ENCODE results near the gene RGS6. TPM values are rescaled to one million over a fixed set of nuclear protein-coding genes. Genes with fewer than 3 reads are reported as not detected.

The RGS6 gene
- total RNA-seq, 2 experiments from 2014 or later, result not detected

DNA sequence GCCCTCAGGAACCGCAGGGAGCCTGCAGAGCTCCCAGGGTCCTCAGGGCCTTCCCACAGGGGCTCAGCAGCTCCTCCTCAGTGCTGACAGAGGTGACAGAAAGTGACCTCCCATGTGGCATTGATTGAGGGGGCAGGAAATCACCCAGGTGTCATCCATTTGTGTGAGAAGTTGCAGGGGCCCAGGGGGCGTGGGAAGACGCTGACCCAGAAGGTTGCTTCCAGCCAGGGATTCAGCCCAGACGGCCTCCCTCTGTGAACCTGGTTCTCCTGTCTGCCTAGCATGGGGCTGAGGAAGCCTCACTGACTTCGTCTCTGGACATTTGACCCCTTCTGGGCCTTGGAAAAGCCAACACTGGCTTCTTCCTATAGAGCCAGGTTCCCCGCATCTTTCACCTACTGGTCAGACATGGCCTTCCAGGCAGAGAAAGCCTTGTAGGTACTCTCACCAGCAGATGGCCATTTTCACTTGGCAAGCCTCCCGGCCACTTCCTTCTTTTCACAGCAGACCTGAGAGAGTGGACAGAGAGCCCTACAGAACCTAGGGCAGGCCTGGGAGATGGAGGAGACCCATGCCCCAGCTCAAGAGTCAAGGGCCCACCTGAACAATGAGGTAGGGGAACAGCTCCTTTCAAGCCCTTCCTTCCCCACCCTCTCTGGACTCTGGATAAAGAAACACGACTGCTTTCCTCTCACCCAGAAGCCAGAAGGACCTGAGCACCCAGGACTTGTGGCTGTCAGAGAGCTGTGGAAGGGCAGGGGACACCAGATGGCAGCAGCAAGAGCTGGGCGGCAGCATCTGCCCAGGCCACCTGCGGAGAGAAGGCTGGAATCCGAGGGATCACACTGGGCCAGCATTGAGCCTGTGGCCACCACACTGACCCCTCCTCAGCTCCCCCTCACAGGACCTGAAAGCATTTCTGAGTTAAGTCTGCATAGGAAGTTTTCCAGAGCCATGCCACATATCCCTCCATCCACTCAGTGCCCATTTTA lies 583.8 kb downstream of the RGS6 start:
- Histone ChIP-seq H3K4me1 (ENCODE audit: insufficient read depth, low read length, poor library complexity, severe bottlenecking) (peaks cover 30% of the 10 kb centered on the region), H3K27ac (ENCODE audit: low read depth, low read length, poor library complexity, severe bottlenecking) (no peak overlapping the region), H3K9me2 (ENCODE audit: insufficient read depth, low read length) (no peaks in the 10 kb centered on the region), H2AFZ (ENCODE audit: low read length) (no peak overlapping the region), H4K20me1 (ENCODE audit: insufficient read depth, low read length) (no peaks in the 10 kb centered on the region), H3K36me3 (ENCODE audit: insufficient read depth, low read length) (no peaks in the 10 kb centered on the region; the same call in 1 of the 2 replicates), H3K9me3 (ENCODE audit: low read length) (peaks cover 8% of the 10 kb centered on the region; the same call in 1 of the 2 replicates), H3K4me2 (ENCODE audit: low read length) (no peak overlapping the region), H3K79me2 (ENCODE audit: insufficient read depth, low read depth, low read length) (no peaks in the 10 kb centered on the region), H3K4me3 (ENCODE audit: low read depth, low read length, poor library complexity, severe bottlenecking) (no peak overlapping the region)
- BruUV-seq (replicated peaks), result no TSS peak
- no peak for TF ChIP-seq EZH2phosphoT487 (IDR thresholded peaks at IDR 0.05; ENCODE audit: borderline replicate concordance, low read depth, low read length)
- TF ChIP-seq, protein P1, sequence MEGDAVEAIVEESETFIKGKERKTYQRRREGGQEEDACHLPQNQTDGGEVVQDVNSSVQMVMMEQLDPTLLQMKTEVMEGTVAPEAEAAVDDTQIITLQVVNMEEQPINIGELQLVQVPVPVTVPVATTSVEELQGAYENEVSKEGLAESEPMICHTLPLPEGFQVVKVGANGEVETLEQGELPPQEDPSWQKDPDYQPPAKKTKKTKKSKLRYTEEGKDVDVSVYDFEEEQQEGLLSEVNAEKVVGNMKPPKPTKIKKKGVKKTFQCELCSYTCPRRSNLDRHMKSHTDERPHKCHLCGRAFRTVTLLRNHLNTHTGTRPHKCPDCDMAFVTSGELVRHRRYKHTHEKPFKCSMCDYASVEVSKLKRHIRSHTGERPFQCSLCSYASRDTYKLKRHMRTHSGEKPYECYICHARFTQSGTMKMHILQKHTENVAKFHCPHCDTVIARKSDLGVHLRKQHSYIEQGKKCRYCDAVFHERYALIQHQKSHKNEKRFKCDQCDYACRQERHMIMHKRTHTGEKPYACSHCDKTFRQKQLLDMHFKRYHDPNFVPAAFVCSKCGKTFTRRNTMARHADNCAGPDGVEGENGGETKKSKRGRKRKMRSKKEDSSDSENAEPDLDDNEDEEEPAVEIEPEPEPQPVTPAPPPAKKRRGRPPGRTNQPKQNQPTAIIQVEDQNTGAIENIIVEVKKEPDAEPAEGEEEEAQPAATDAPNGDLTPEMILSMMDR (conservative IDR thresholded peaks at IDR 0.05; ENCODE audit: low read length), result no peak
- intact Hi-C loops (cut with micrococcal nuclease; ENCODE audit: unreplicated experiment), result loop anchor here (2.0 to 10.0 kb wide), 3 partner anchors 149 to 433 kb away; no protein-coding TSS in a partner anchor
- no peak for DNase-seq (ENCODE audit: low spot score)
- ChIA-PET POLR2A (interaction anchor here (0.7 to 1.0 kb wide), 3 partner anchors 78 to 384 kb away, joined by 3 read pairs; no protein-coding TSS in a partner anchor), CTCF (ENCODE audit: unreplicated experiment) (interaction anchor here (0.6 to 1.0 kb wide), 3 partner anchors 21 to 389 kb away, joined by 3 read pairs; no protein-coding TSS in a partner anchor)

GRCh38 chr14:72516936-72517700 lies 584.9 kb downstream of the RGS6 start:
- Histone ChIP-seq H3K9me3 (ENCODE audit: low read length) (peaks cover 12% of the 10 kb centered on the region; the same call in 1 of the 2 replicates), H3K4me2 (ENCODE audit: low read length) (peak overlapping the region; percentile 19; the same call in 1 of the 2 replicates), H3K4me3 (ENCODE audit: low read depth, low read length, poor library complexity, severe bottlenecking) (no peak overlapping the region), H3K9me2 (ENCODE audit: insufficient read depth, low read length) (no peaks in the 10 kb centered on the region), H2AFZ (ENCODE audit: low read length) (peak overlapping the region; percentile 60; the same call in 1 of the 2 replicates), H3K36me3 (ENCODE audit: insufficient read depth, low read length) (no peaks in the 10 kb centered on the region; the same call in 1 of the 2 replicates), H3K27ac (ENCODE audit: low read depth, low read length, poor library complexity, severe bottlenecking) (no peak overlapping the region), H3K79me2 (ENCODE audit: insufficient read depth, low read depth, low read length) (no peaks in the 10 kb centered on the region), H3K4me1 (ENCODE audit: insufficient read depth, low read length, poor library complexity, severe bottlenecking) (peaks cover 34% of the 10 kb centered on the region), H4K20me1 (ENCODE audit: insufficient read depth, low read length) (no peaks in the 10 kb centered on the region)
- ChIA-PET POLR2A (interaction anchor here (0.7 to 1.0 kb wide), 3 partner anchors 77 to 280 kb away, joined by 3 to 4 read pairs (median 3); no protein-coding TSS in a partner anchor), CTCF (ENCODE audit: unreplicated experiment) (interaction anchor here (0.6 to 0.7 kb wide), 2 partner anchors 19 to 278 kb away, joined by 3 read pairs; no protein-coding TSS in a partner anchor)
- DNase-seq (ENCODE audit: low spot score), result peak; percentile 71
- no peak for TF ChIP-seq EZH2phosphoT487 (IDR thresholded peaks at IDR 0.05; ENCODE audit: borderline replicate concordance, low read depth, low read length)
- TF ChIP-seq, protein P1 (conservative IDR thresholded peaks at IDR 0.05; ENCODE audit: low read length), result peak; percentile 88
- intact Hi-C loops (cut with micrococcal nuclease; ENCODE audit: unreplicated experiment), result loop anchor here (1.0 to 10.0 kb wide), 4 partner anchors 148 to 432 kb away; no protein-coding TSS in a partner anchor
- no TSS peak for BruUV-seq (replicated peaks)

All from OCI-LY7 (cell line).